Ectodermal cell (in vitro differentiated cells): ENCODE results near the gene GABRA5.

ENCODE experiments used
- H3K27ac ChIP-seq: 2 replicates; pipeline ENCODE4 v1.7.0; 2013; ENCODE audit warnings: mild to moderate bottlenecking, low read depth, low read length; ENCODE audit not compliant: insufficient read depth, poor library complexity, severe bottlenecking
- H3K27me3 ChIP-seq: 2 replicates; pipeline ENCODE4 v1.7.0; 2013; ENCODE audit warnings: mild to moderate bottlenecking, low read length; ENCODE audit not compliant: insufficient read depth, control insufficient read depth, poor library complexity, severe bottlenecking
- H3K36me3 ChIP-seq: one replicate; pipeline ENCODE4 v1.7.0; 2013; ENCODE audit warnings: low read length; ENCODE audit not compliant: control insufficient read depth, insufficient read depth
- H3K4me1 ChIP-seq: one replicate; pipeline ENCODE4 v1.7.0; 2013; ENCODE audit warnings: low read length; ENCODE audit not compliant: control insufficient read depth, insufficient read depth
- H3K4me3 ChIP-seq: 2 replicates; pipeline ENCODE4 v1.7.0; 2013; ENCODE audit warnings: low read depth, low read length, control low read depth; ENCODE audit not compliant: insufficient read depth
- H3K9me3 ChIP-seq: 2 replicates; pipeline ENCODE4 v1.7.0; 2013; ENCODE audit warnings: mild to moderate bottlenecking, low read length, moderate library complexity; ENCODE audit not compliant: control insufficient read depth
- WGBS, 2 experiments: methylation state at CpG; one replicate each; pipeline ENCODE4 v1.1.7; 2013; ENCODE audit warnings: missing lambda C conversion rate in 2 of 2; 5-methylcytosine and 5-hydroxymethylcytosine counted together

GABRA5 gene

DNA sequence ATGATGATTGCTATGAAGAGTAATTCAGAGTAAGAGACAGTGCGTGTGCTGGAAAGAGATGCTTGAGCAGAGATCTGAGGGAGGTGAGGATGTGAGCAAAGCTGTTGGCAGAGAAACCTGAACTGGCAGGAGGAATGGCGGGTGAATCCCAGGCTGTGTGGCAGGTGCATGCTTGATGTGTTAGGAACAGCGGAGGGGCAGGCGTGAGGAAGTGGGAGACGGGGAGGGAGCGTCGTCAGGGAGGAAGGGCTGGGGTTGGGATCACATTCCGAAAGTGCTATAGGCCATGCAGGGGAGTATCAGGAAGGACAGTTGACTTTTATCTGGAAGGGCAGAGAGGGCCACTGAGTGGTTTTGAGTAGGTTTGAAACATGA, 8.6 kb downstream of the GABRA5 start:
- no peaks in the 10 kb centered on the region for H3K36me3 ChIP-seq
- H3K4me3 ChIP-seq: no peak overlapping the region
- no peaks in the 10 kb centered on the region for H3K4me1 ChIP-seq
- H3K27me3 ChIP-seq: no peaks in the 10 kb centered on the region
- H3K27ac ChIP-seq: no peak overlapping the region
- no peaks in the 10 kb centered on the region for H3K9me3 ChIP-seq
- 87 to 88% methylated on average over 8 of the region's 8 CpGs for WGBS, 2 experiments

DNA sequence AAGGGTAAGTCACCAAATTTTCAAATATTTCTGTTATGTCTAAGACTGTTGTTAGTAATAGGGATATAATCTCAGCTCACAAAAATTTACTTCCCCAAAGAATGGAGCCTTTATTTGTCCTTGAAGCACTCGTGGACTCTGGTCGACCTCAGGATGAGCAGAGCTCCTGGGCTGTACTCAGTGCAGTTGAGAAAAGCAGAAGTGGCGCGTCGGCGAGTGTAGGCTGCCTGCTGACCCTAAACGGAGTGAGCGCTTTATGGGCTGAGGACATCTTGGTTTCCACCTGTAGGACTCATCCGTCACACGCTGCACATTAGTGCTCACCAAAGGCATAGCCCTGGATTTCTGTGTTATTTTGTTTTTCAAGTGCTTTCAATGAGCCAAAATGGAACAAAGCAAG, 11.0 kb downstream of the GABRA5 start:
- H3K27ac ChIP-seq: no peak overlapping the region
- H3K4me1 ChIP-seq: no peaks in the 10 kb centered on the region
- H3K4me3 ChIP-seq: no peak overlapping the region
- no peaks in the 10 kb centered on the region for H3K27me3 ChIP-seq
- 95 to 96% methylated on average over 10 of the region's 10 CpGs for WGBS, 2 experiments
- H3K36me3 ChIP-seq: no peaks in the 10 kb centered on the region
- no peaks in the 10 kb centered on the region for H3K9me3 ChIP-seq

DNA sequence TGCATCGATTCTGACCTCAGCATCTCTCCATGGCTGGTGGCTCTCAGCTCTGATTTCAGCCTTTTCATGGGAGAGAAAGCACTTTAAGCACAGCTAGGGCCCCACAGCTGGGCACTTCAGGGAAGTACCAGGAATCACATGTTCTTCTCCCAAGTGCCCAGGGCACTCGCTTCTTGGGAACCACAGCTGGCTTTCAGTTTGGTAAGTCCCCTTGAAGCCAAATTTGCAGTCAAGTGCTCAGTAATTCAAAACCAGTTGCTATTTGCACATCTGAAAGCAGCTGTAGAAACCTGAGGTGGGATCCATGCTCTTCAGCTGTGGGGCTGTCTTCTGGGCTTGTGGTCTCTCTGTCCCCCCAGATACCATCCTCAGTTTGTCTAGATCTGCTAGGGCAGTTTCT, 12.8 kb downstream of the GABRA5 start:
- Histone ChIP-seq H3K4me1 (no peaks in the 10 kb centered on the region), H3K27ac (no peak overlapping the region), H3K9me3 (no peaks in the 10 kb centered on the region), H3K27me3 (no peaks in the 10 kb centered on the region), H3K4me3 (no peak overlapping the region), H3K36me3 (no peaks in the 10 kb centered on the region)
- WGBS, 2 experiments: 93 to 94% methylated on average over 2 of the region's 2 CpGs

DNA sequence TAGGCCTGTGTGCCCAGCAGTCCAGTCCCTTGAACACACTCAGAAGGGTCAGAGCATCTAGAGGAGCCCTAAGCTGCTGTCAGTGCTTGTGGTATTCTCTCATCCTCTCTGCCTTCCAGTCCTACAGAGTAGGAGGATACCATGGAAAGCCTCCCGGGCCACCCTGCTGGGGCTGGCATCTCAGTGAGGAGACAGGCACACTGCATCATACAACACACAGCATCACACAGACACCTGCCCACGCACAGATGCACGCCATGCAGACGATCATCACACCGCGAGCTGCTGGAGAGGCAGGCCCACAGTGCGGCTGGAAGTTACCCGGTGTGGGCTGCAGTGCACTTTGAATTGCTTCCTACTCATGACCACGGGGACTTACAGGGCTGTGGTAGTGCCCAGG, 15.2 kb downstream of the GABRA5 start:
- WGBS, 2 experiments: 96 to 97% methylated on average over 9 of the region's 9 CpGs
- no peaks in the 10 kb centered on the region for H3K36me3 ChIP-seq
- no peaks in the 10 kb centered on the region for H3K27me3 ChIP-seq
- H3K9me3 ChIP-seq: no peaks in the 10 kb centered on the region
- H3K4me3 ChIP-seq: no peak overlapping the region
- H3K4me1 ChIP-seq: no peaks in the 10 kb centered on the region
- H3K27ac ChIP-seq: no peak overlapping the region

DNA sequence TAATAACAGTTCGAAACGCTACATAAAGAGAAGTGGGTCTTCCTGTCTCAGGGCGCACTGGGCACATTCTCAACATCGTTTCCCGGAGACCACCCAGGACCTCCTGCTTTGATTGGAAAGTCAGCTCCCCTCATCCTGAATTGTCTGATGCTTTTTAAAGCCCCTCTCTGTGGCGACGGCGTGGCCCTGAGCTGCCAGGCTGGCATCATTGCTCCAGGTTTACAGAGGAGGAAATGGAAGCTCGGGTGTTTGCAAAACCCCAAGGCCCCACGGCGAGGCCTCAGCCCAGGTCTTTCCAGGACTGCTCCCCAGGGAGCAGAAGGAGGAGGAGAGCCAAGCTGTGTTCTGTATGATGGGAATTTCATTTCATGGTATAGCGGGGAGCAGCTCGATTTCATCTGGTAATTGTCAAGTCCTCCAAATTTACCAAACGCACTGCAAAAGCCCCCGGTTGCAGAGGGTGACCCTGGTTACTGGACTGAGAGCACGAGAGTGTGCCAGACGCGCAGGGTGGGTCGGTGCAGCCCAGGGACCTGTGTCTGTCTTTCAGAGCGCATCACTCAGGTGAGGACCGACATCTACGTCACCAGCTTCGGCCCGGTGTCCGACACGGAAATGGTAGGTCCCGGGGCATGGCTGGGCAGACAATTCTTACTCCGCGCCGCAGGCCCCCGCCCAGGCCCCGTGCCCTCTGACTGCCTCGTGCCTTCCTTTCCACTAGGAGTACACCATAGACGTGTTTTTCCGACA, 15.9 kb downstream of the GABRA5 start:
- H3K27ac ChIP-seq: no peak overlapping the region
- no peaks in the 10 kb centered on the region for H3K9me3 ChIP-seq
- H3K4me1 ChIP-seq: no peaks in the 10 kb centered on the region
- 95% methylated on average over 35 of the region's 35 CpGs for WGBS, 2 experiments
- no peaks in the 10 kb centered on the region for H3K36me3 ChIP-seq
- H3K27me3 ChIP-seq: no peaks in the 10 kb centered on the region
- H3K4me3 ChIP-seq: no peak overlapping the region

DNA sequence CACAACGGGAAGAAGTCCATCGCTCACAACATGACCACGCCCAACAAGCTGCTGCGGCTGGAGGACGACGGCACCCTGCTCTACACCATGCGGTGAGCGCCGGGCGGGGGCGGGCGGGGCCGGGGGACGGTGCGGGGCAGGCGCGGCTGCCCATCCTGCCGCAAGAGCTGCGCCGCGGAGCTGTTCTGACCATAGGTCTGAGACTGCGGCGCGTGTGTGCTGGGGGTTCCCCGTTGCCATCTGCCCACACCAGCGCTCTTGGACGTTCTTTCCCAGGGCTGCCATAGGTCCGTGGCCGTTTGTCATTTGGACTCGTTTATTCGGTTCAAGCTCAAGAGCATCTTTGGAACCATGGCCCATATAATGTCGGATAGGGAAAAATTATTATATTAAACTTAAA, 16.6 kb downstream of the GABRA5 start:
- Histone ChIP-seq H3K36me3 (no peaks in the 10 kb centered on the region), H3K27me3 (no peaks in the 10 kb centered on the region), H3K4me3 (no peak overlapping the region), H3K27ac (no peak overlapping the region), H3K4me1 (no peaks in the 10 kb centered on the region), H3K9me3 (no peaks in the 10 kb centered on the region)
- 95 to 97% methylated on average over 31 to 32 of the region's 32 CpGs for WGBS, 2 experiments

DNA sequence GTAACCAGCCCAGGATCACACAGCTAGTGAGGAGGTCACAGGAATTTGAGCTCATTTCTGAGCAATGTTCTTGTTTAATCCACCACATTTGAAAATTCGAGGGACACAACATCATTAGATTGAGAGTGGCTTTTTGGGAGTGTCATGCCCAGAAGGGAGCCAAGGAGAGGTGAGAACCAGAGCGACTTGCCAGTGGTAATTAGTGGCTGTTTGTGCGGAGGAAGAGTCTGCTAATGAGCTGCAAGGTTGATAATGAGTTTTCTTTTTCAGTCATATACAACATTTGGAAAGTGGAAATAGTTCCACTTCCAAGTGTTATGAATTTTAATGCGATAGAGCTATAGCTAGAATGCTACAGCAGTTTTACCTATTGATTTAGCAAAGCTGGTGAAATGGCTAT, 19.7 kb downstream of the GABRA5 start:
- no peaks in the 10 kb centered on the region for H3K36me3 ChIP-seq
- peaks cover 2% of the 10 kb centered on the region for H3K4me1 ChIP-seq
- H3K27me3 ChIP-seq: no peaks in the 10 kb centered on the region
- H3K9me3 ChIP-seq: no peaks in the 10 kb centered on the region
- 84 to 91% methylated on average over 4 of the region's 4 CpGs for WGBS, 2 experiments
- no peak overlapping the region for H3K27ac ChIP-seq
- no peak overlapping the region for H3K4me3 ChIP-seq

DNA sequence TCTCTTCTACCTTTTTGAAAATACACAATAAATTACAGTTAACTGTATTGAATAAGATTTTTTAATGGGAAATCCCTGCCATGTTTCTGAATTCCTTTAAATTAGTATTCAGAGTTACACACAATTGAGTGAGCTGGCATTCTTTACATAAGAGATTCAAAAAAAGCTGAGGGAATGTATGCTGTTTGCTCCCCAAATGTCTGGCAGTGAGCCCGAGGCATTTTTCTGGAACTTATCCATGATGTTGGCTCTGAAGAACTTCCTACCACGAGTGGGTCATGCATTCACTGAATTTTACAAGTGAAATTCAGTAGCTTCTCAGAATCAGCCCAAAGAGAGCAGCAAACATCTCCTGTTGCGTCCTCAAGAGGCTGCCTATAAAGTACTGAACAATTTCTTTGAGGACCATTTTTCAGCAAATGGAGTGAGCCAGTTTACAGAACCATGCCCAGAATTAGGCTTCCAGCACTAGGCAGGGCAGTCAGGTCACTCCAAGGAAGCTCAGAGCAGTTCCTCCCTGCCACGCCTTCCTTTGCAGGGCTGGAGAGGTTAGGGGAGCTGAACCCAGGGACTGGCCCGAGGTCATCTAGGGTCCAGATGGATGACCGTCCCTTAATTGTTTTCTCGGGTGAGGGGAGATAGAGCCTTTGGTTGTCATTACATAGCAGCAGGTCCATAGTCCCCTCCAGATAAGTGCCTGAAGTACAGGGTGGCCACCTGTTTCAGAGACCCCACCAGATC, 21.2 kb downstream of the GABRA5 start:
- Histone ChIP-seq H3K9me3 (no peaks in the 10 kb centered on the region), H3K27ac (no peak overlapping the region), H3K4me1 (peaks cover 3% of the 10 kb centered on the region), H3K27me3 (no peaks in the 10 kb centered on the region), H3K4me3 (no peak overlapping the region), H3K36me3 (no peaks in the 10 kb centered on the region)
- 88 to 92% methylated on average over 7 of the region's 7 CpGs for WGBS, 2 experiments

DNA sequence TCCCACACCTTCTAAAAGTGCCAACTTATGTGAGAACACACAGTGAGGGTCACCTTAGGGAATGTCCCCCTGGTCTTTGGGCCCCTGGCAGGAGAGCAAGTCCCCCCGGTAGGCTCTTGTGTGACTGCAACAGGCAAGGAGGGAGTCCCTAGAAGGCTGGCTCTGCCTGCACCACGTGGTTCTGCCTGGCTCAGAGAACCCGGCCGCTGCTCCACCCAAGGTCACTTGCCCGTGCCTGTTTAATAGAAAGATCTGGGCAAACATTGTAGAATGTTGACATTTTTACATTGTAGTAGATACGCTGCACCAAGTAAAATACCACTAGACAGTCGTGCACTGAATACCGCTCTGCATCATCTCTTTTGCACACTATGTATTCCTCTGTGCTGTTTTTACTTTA, 21.9 kb downstream of the GABRA5 start:
- H3K9me3 ChIP-seq: no peaks in the 10 kb centered on the region
- no peaks in the 10 kb centered on the region for H3K27me3 ChIP-seq
- H3K36me3 ChIP-seq: no peaks in the 10 kb centered on the region
- no peak overlapping the region for H3K27ac ChIP-seq
- 87 to 88% methylated on average over 8 of the region's 8 CpGs for WGBS, 2 experiments
- no peak overlapping the region for H3K4me3 ChIP-seq
- peaks cover 3% of the 10 kb centered on the region for H3K4me1 ChIP-seq

DNA sequence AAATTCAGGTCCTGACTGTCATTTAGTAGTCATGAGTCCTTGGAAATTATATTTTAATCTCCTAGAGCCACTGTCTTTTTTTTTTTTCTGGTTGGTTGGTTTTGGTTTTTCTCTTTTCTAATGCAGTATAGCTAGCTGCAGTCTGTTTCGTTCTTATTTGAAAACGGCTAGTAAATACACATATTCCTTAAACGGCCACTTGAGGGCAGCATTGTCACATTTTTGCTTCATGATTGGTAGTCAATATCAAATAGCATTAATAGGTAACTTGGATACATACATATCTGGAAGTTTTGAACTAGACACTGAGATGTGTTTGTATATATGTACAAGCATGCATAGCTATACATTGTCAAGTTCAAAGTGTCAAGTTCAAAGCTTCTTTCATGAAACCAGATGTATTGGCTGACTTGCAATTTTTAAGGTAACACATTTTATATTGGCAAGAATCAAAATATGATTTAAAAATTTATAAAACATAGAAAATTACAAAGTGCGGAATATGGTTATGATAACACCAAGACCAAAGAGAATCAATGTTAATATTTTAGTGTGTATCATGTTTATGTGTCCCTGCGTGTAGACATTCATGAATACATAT, 22.5 kb downstream of the GABRA5 start:
- Histone ChIP-seq H3K27me3 (no peaks in the 10 kb centered on the region), H3K27ac (no peak overlapping the region), H3K36me3 (no peaks in the 10 kb centered on the region), H3K9me3 (no peaks in the 10 kb centered on the region), H3K4me3 (no peak overlapping the region), H3K4me1 (peaks cover 3% of the 10 kb centered on the region)
- 29 to 33% methylated on average over 4 to 5 of the region's 5 CpGs for WGBS, 2 experiments
